CD4-positive, alpha-beta T cell treated with Interleukin-12 subunit alpha and Interleukin-12 subunit beta, for 1 hour (primary cell): ENCODE data around the gene TSHZ1.
A peak's percentile ranks its signal among the peaks of the same experiment; 100 is the strongest.

Experiments
- DNase-seq: peaks from one replicate; pipeline ENCODE4 v3.0.0-alpha.2; 2020

TSHZ1 gene

DNA sequence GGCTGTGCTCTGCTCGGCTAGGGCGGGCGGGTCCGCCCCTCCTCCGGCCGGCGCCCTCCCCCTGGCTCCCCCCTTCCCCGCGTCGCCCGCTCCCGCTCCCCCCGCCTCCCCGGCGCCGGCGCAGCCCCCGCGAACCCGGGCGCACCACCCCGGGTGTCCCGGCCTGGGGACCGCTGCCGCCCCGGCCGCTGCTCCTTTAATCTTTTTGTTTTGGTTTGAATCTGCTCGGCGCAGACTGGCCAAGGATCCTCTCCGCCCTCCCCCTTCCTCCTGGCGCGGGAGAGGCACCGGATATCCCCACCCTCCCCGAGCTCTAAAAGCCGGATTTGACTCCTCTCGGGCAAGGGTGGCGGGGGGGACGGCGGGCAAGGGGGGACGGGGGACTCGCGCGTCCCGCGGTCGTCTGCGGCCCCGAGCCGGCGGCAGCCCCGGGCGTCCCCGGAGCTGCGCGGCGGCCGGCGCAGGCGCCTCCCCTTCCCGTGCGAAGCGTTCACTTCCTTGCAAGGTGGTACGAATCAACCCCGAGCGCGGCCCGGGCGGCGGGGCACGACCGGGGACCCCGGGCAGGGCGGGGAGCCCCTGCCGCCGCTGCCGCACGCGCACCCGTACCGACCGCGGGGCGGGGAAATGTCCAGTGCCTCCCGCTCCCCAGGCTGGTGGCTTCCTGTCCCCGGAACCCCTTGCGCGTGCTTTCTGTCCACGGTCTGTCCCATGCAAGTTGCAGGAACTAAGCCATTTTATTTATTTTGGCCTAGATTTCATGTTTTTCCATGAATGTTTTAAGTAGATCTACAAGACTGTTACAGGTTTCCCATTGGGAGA is 1.3 kb upstream of the TSHZ1 start, which contains the start of gene PTGR3:
PTGR3 (minus strand) TSS at position 11 of the 822 bp plus-strand sequence. CDS start 81 bp downstream, outside the sequence.
- DNase-seq: peak; percentile 86

DNA sequence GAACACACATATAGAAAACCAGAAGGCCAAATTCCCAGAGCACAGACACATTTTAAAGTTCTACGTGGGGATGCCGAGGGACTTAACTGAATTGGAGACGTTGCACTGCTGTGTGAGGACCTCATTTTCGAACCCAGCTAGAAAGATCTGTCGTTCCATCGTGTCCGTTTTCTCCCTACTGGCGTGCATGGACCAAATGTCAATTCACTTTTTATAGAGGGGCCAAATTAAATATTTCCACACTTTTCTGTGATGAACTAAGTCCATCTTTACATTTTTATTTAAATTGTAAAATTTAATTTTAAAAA is 692 bp upstream of the TSHZ1 start:
- DNase-seq: no peak

GRCh38 chr18:75211002-75211621 is 515 bp downstream of the TSHZ1 start:
- DNase-seq: peak; percentile 35

DNA sequence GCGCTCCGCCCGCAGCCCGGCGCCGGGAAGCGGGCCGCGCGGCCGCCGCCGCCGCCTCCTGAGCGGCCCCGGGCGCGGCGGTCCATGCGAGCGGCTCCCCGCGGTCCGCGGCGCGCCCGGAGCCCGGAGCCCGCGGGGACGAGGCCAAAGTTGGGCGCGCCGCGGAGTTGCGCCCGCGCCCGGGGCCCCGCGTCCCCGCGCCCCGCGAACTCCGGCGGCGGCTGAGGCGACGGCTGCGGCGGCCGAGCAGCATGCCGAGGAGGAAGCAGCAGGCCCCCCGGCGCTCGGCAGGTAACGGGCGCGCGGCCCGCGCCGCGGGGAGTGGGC is 992 bp downstream of the TSHZ1 start:
- DNase-seq: no peak

DNA sequence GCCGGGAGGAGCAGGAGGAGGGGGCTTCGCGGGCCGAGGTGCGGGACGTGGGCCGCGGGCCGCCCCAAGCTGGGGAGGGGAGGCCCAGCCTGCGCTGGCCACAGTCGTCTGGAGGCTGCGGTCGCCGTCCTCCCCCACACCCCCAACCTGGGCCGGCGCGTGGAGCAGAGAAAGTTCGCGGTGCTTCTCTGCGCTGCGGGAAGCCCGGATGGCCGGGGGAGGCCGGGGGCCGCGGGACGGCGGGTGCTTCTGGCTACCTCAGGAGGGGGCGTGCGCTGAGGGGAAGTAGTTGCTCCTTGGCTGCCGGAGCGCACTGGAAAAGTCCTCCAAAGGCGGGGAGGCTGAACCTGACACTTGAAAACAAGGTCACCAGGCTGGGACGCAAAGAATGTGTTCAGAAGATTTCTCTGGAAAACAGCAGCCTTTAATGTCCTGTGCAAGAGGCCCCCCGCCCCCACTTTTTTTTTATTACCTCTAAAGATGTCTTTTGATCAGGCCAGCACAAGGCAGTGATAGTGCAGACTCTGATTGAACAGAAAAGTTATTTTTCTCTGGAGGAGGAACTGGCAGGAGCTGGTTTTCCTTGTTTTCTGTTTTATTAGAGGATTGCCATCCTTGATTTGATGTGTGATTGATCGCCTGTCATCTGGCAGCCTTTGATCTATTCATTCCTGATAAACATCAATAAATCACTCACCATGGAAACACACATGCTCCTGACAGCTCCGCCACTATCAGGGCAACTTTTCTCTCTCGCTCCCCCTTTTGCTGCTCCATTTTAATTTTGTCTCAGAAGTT is 1.6 kb downstream of the TSHZ1 start:
- DNase-seq: peak; percentile 35

DNA sequence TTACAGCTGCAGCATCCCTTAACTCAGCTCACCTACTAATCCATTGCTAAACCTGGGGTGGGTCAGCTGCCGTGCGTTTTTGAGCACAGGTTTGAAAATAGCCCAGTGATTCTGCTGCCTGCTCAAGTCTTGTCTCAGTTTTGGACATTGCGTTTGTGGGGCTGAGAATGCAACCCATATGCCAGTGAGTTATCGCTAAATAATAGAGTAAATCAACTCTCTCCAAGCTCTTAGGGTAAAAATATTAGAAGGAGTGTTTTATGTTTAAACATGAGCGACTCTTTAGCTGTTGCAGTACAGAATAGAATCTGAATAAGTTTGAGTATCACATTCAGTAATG is 2.1 kb downstream of the TSHZ1 start:
- DNase-seq: no peak

DNA sequence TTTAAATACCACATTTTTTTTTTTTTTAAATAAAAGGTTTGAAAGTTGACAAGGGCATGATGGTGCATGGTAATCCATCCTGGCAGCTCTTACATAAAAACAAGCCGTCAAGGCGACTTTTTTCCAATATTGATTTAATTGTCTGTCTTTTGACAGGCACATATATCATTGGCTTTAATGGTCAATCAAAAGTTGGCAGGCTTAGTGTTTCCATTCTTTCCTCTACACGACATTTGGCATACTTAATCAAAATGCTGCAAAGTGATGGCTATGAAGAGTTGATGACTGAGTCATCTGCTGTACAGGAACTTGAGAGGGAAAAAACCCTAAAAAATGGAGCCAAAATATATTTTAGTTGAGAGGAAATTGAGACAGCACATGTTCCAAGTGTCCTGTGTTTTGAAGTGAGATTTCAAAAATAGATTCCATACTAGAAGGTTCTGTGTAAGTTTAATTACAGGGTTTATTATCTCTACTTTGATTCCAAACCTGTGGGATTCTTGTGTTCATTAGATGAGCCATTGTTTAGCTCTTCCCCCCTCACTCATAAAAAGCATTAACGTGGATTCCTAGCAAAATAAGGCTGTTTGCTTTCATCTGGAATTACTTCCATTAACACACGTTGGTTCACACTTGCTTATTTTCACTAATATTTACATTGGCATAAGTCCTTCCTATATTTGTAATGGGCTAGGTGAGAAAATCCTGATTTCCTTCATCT is 3.2 kb downstream of the TSHZ1 start:
- DNase-seq: no peak

GRCh38 chr18:75214332-75214690 is 3.7 kb downstream of the TSHZ1 start:
- no peak for DNase-seq

GRCh38 chr18:75214766-75215510 is 4.3 kb downstream of the TSHZ1 start:
- DNase-seq: no peak

DNA sequence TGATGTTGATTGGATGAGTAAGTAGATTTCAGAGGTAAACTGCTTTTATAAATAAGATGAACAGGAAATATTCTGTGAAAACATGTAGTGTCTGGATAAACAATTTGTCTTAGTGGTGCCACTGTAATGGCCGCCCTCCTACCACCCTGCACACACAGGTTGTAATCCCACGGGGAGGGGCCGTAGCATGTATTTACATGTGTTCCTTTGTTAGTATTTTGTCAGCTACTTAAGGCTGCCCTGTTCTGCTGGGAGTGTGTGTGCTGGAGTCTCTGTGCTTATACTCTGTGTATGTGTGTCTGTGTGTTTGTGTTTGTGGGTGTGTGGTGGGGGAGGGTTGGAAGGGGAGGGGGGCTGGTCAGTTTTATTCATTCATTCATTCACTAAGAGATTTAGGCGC is 5.1 kb downstream of the TSHZ1 start:
- no peak for DNase-seq

GRCh38 chr18:75216212-75216910 is 5.8 kb downstream of the TSHZ1 start:
- peak; percentile 63 for DNase-seq

DNA sequence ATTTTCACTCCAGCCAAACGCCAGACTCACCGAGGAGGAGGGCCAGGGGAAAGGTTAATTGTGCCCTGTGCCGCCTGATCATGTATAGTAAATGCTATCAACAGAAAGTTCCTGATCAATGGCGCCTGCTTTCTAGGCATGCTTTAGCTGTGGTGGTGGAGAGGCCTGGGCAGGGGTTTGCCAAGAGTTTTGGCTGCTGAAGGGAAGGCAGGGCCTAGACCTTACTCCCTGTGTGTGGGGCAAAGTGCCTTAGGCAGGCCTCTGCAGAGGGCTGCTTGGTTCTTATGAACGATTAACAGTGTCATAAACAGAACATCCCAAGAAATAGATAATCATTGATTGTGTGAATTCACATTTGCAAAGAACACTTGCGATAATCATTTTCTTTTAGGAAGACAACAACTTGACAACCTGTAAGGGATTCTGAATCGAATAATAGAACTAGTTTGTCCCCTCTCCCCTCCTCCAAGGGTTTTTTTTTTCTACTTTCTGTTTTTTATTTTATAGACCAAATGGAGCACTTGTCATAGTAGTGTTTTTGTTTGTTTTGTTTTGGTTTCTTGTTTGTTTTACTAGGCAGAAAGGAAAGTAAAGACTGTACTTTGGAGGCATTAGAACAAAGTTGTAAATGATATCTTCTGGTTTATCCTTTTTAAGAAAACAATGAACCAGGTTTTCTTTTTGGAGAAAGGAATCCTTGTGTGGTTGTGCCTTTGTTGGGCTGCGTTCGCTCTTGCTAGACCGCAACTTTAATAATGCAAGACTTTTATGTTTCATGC is 6.5 kb downstream of the TSHZ1 start:
- no peak for DNase-seq

GRCh38 chr18:75218065-75218923 is 7.7 kb downstream of the TSHZ1 start:
- DNase-seq: no peak

DNA sequence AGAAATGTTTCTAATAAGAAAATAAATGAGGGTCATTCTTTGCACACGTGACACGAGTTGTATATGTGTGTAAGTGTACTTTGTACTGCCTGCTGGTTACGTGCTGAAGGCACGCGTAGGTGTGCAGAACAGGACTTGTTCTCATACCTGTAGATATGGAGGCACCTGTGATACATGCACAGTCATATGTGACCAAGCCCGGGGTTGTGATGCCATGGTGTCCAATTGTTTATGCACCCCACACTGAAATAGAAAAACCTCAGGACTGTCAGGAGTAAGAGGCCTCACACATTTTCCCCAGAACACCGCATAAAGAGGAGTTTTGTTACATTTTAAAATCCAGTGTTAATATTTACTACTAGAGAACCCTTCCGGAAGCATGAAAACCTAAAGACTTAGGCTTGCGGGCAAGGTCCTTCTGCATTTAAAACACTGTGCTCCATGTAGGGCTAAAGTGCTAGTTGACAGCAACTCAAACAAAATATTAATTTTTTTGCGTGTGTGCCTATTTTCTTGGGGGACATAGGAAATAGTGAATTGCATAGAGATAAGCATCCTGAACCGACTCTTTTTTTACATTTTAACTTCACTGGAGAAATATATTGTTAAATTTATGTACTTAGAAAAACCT is 9.3 kb downstream of the TSHZ1 start:
- DNase-seq: no peak

DNA sequence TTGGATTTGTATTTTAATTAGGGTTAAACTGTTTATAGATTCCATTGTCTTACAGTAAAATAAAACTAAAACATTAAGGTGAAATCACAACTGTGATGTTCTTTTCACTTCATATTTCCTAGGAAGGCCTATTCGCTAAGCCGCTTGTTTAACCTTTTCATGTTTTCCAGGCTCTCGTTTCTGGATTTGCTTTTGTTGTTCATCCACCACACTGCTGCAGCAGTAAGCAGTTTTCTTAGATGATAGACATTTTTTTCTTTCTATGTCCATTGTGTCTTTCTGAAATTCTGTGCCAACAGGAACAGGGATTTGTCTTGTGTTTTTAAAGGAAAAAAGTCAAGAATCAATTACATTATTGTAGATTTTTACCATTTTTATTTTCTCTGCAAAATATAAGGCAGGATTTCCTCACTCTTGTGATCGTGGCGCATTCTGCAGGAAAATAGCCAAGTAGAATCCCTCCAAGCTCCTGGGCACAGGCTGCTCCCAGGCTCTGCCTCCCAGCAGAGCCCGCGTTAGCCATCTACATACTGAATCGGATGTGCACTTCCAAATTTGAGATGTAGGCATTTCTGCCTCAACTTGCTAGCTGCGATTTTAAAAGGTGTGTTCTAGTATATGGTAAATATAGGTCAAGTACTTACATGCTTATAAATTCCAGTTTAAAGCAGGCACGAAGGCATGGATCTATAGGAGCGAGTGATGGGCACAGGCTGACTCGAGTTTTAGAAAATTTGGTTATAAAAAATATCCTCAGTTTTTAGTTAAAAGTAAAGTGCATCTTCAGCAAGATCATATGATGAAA is 10.2 kb downstream of the TSHZ1 start:
- no peak for DNase-seq

GRCh38 chr18:75221397-75221796 is 10.8 kb downstream of the TSHZ1 start:
- no peak for DNase-seq

GRCh38 chr18:75221897-75222296 is 11.3 kb downstream of the TSHZ1 start:
- DNase-seq: no peak

GRCh38 chr18:75222407-75222806 is 11.8 kb downstream of the TSHZ1 start:
- no peak for DNase-seq
